PC-3 (cell line): Measurements from ENCODE around the gene RIMKLA. TPM values are rescaled to one million over a fixed set of nuclear protein-coding genes. Genes with fewer than 3 reads are reported as not detected.

Experiments used
- ATAC-seq: fragments of 200-7000 bp; cut with Tn5 transposase; 2 replicates; pipeline ENCODE4 v1.9.1; 2020; ENCODE audit warnings: mild to moderate bottlenecking, moderate library complexity
- BruUV-seq: library from RNA; stranded (reverse); fragments of 400-500 nt; replicated peaks from 2 replicates; lab custom pipeline; 2021; lab: Mats Ljungman, UMichigan
- CTCF ChIA-PET: fragments of 300-600 bp; sonication (Branson Sonifier 250); formaldehyde crosslinking; loops from one replicate; lab custom pipeline; 2022; ENCODE audit warnings: antibody characterized with exemption; lab: Charles Lee
- POLR2A ChIA-PET: fragments of 300-600 bp; sonication (Branson Sonifier 250); formaldehyde crosslinking; loops from one replicate; lab custom pipeline; 2022; ENCODE audit warnings: antibody characterized with exemption; ENCODE audit not compliant: unreplicated experiment; lab: Charles Lee
- DNase-seq: peaks from one replicate; pipeline ENCODE4 v3.0.0-alpha.2; 2015
- H2AFZ ChIP-seq: fragments of 300-600 bp; sonication (generic); 2 replicates; pipeline ENCODE4 v1.6.0; 2016; ENCODE audit warnings: antibody characterized with exemption, low read length
- H3F3A ChIP-seq: fragments of 300-600 bp; sonication (generic); one replicate; pipeline ENCODE4 v1.6.0; 2017; ENCODE audit warnings: antibody characterized with exemption, low read length, control low read depth, mild to moderate bottlenecking; ENCODE audit not compliant: unreplicated experiment
- H3K27ac ChIP-seq: fragments of 300-600 bp; sonication (generic); 2 replicates; pipeline ENCODE4 v1.5.1; 2016; ENCODE audit warnings: mild to moderate bottlenecking, low read length
- H3K27me3 ChIP-seq: fragments of 300-600 bp; sonication (generic); 2 replicates; pipeline ENCODE4 v1.6.1; 2016; ENCODE audit warnings: low read length, mixed read lengths
- H3K36me3 ChIP-seq: fragments of 300-600 bp; sonication (generic); 2 replicates; pipeline ENCODE4 v1.6.1; 2016; ENCODE audit warnings: low read depth, mixed run types, low read length, mixed read lengths
- H3K4me1 ChIP-seq: fragments of 300-600 bp; sonication (generic); 2 replicates; pipeline ENCODE4 v1.5.1; 2016; ENCODE audit warnings: low read length; ENCODE audit not compliant: insufficient read depth
- H3K4me2 ChIP-seq: fragments of 300-600 bp; sonication (generic); 2 replicates; pipeline ENCODE4 v1.6.0; 2016; ENCODE audit warnings: low read length
- H3K4me3 ChIP-seq: fragments of 300-600 bp; sonication (generic); 2 replicates; pipeline ENCODE4 v1.5.1; 2016; ENCODE audit warnings: mild to moderate bottlenecking, low read length, mixed read lengths
- H3K79me2 ChIP-seq: fragments of 300-600 bp; sonication (generic); 2 replicates; pipeline ENCODE4 v1.6.1; 2017; ENCODE audit warnings: low read length, mixed read lengths
- H3K9ac ChIP-seq: fragments of 300-600 bp; sonication (generic); 2 replicates; pipeline ENCODE4 v1.6.0; 2016; ENCODE audit warnings: mild to moderate bottlenecking, low read length
- H3K9me2 ChIP-seq: fragments of 300-600 bp; sonication (generic); replicated peaks from 2 replicates; pipeline ENCODE4 v1.6.1; 2016; ENCODE audit warnings: mixed run types, low read length, mixed read lengths
- H3K9me3 ChIP-seq: fragments of 300-600 bp; sonication (generic); 2 replicates; pipeline ENCODE4 v1.6.1; 2016; ENCODE audit warnings: low read length, mixed read lengths
- H4K20me1 ChIP-seq: fragments of 300-600 bp; sonication (generic); 2 replicates; pipeline ENCODE4 v1.6.1; 2016; ENCODE audit warnings: low read length, mixed read lengths
- EZH2 ChIP-seq: fragments of 300-600 bp; sonication (generic); IDR thresholded peaks from one replicate; pipeline ENCODE4 v1.6.1; 2017; ENCODE audit warnings: antibody characterized with exemption, mild to moderate bottlenecking, low read length; ENCODE audit not compliant: unreplicated experiment
- EZH2phosphoT487 ChIP-seq: fragments of 300-600 bp; sonication (generic); IDR thresholded peaks from 2 replicates; pipeline ENCODE4 v1.6.1; 2018; ENCODE audit warnings: mild to moderate bottlenecking, antibody characterized with exemption, low read length, borderline replicate concordance
- intact Hi-C: fragments of 100-400 bp; cut with micrococcal nuclease; formaldehyde crosslinking; loops from 2 replicates; pipeline ENCODE4 v1.9.0; 2023
- total RNA-seq: library from RNA; depleted of rRNA; stranded (reverse); fragments of >200 nt; gene quantifications from 2 replicates; pipeline ENCODE4 v1.2.3, GENCODE V29; 2014
- TF ChIP-seq, protein P1 (sequence below): fragments of 300-600 bp; sonication (generic); conservative IDR thresholded peaks from 2 replicates; pipeline ENCODE4 v1.5.1; 2017; ENCODE audit warnings: antibody characterized with exemption, low read depth, mild to moderate bottlenecking, low read length

RIMKLA gene
- total RNA-seq, 1 experiment from 2014 or later, result 4.5 TPM

DNA sequence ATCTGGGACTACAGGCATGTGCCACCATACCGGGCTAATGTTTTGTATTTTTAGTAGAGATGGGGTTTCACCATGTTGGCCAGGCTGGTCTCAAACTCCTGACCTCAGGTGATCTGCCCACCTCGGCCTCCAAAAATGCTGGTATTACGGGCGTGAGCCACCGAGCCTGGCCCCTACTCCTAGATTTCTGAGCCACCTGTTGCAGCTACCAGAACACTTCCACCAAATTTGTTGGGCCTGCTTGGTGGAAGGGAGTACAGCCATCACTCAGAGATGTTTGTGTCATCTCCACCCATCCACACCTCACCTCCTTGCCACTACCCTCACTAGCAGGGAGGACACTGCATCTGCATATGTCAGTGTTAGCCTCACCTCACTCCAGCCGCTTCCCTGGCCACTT, 5.5 kb downstream of the RIMKLA start:
- no peaks in the 10 kb centered on the region for H3K9me3 ChIP-seq
- no peak overlapping the region for H3K9ac ChIP-seq
- no TSS peak for BruUV-seq
- POLR2A ChIA-PET, result no interaction called here
- no peak for ATAC-seq
- no peak overlapping the region for H3K4me3 ChIP-seq
- peaks cover 11% of the 10 kb centered on the region for H3K4me1 ChIP-seq
- H3K79me2 ChIP-seq, result no peaks in the 10 kb centered on the region
- no peaks in the 10 kb centered on the region for H3K9me2 ChIP-seq
- no peak for DNase-seq
- CTCF ChIA-PET, result no interaction called here
- H4K20me1 ChIP-seq, result no peaks in the 10 kb centered on the region
- TF ChIP-seq, protein P1, sequence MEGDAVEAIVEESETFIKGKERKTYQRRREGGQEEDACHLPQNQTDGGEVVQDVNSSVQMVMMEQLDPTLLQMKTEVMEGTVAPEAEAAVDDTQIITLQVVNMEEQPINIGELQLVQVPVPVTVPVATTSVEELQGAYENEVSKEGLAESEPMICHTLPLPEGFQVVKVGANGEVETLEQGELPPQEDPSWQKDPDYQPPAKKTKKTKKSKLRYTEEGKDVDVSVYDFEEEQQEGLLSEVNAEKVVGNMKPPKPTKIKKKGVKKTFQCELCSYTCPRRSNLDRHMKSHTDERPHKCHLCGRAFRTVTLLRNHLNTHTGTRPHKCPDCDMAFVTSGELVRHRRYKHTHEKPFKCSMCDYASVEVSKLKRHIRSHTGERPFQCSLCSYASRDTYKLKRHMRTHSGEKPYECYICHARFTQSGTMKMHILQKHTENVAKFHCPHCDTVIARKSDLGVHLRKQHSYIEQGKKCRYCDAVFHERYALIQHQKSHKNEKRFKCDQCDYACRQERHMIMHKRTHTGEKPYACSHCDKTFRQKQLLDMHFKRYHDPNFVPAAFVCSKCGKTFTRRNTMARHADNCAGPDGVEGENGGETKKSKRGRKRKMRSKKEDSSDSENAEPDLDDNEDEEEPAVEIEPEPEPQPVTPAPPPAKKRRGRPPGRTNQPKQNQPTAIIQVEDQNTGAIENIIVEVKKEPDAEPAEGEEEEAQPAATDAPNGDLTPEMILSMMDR, result no peak
- TF ChIP-seq EZH2 (no peak), EZH2phosphoT487 (no peak)
- no peaks in the 10 kb centered on the region for H3K27me3 ChIP-seq
- H3K27ac ChIP-seq, result no peak overlapping the region
- H3K36me3 ChIP-seq, result no peaks in the 10 kb centered on the region
- H2AFZ ChIP-seq, result no peak overlapping the region
- intact Hi-C loops, result no loop called here
- H3K4me2 ChIP-seq, result no peak overlapping the region
- H3F3A ChIP-seq, result no peaks in the 10 kb centered on the region

DNA sequence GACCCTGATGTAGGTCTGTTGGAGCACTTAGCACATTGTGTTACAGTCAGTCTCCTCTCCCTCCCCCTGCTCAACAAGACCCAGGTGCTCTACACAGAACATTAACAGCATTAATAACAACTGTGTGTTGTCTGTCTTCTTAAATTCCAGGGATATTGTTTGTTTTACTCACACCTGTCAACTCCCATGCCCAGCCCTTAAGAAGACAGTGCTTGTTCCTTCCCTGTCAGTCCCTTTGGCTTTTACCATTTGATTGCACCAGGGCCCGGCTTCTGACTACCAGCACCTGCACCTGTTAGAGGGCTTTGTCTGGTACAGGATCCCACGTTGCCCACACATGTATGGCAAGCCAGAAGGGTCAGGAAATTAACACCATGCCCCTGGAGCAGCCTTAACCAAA, 11.7 kb downstream of the RIMKLA start:
- Histone ChIP-seq H3K36me3 (no peaks in the 10 kb centered on the region), H3K79me2 (no peaks in the 10 kb centered on the region), H3K27me3 (no peaks in the 10 kb centered on the region), H3K9me3 (no peaks in the 10 kb centered on the region), H3K4me3 (no peak overlapping the region), H3F3A (no peaks in the 10 kb centered on the region), H2AFZ (no peak overlapping the region), H3K4me2 (peak overlapping the region; percentile 72), H3K4me1 (peaks cover 26% of the 10 kb centered on the region), H4K20me1 (no peaks in the 10 kb centered on the region), H3K9me2 (no peaks in the 10 kb centered on the region), H3K9ac (no peak overlapping the region), H3K27ac (peak overlapping the region; percentile 64; the same call in 1 of the 2 replicates)
- ChIA-PET CTCF (no interaction called here), POLR2A (no interaction called here)
- no TSS peak for BruUV-seq
- ATAC-seq (peak; percentile 50), DNase-seq (peak; percentile 28)
- intact Hi-C loops, result loop anchor here (2.0 to 5.0 kb wide), 4 partner anchors 39 to 215 kb away; partner anchors contain the start of gene CCDC30
- TF ChIP-seq EZH2phosphoT487 (no peak), EZH2 (no peak)
- TF ChIP-seq, protein P1, result no peak

DNA sequence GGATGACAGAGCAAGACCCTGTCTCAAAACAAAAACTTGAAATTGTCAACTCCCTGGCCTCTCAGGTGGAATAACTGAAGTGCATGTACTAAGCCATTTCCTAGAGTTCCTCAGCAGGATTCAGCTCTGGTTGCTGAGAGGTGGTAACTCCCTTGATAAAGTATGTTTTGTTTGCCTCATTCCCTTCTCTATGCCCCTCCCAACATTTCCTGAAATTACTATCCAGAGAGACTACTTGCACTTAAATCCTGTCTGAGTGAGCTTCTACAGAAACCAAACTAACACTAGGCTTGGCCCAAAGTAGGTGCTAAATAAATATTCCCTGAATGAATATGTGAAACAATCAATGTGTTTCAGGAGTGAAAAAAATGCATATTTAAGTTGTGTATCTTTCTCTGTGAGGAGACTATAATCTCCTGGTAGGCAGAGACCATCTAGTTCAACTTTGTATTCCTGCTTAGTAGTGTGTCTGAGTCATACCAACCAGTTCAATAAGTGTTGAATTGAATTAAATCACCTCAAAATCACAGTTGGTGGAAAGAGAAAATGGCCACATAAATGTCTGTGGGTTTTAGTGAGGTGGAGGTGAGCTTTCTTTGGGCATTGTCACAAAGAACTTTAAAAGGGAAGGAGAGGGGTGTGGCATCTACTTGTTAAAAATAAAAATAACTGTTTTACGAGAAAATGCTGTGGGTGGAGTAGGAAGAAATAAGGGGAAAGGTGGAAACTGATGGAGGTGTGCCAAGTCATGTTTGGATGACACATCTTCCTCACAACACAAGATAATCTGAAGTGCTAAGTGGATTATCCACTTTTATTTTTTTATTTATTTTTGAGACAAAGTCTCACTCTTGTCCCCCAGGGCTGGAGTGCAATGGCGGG, 12.6 kb downstream of the RIMKLA start:
- no peaks in the 10 kb centered on the region for H3K27me3 ChIP-seq
- no peaks in the 10 kb centered on the region for H4K20me1 ChIP-seq
- ChIA-PET CTCF (no interaction called here), POLR2A (interaction anchor here (0.6 to 0.9 kb wide), 3 partner anchors 53 to 289 kb away, joined by 3 to 5 read pairs (median 3); partner anchors contain the start of genes CCDC30 and YBX1)
- ATAC-seq (peak; percentile 78), DNase-seq (peak; percentile 84)
- no peak overlapping the region for H2AFZ ChIP-seq
- TF ChIP-seq EZH2 (no peak), EZH2phosphoT487 (no peak)
- TF ChIP-seq, protein P1, result no peak
- peak overlapping the region; percentile 64 for H3K27ac ChIP-seq
- intact Hi-C loops, result loop anchor here (1.0 to 5.0 kb wide), 5 partner anchors 38 to 216 kb away; partner anchors contain the start of gene CCDC30
- BruUV-seq, result TSS peak; percentile 65
- H3K9ac ChIP-seq, result no peak overlapping the region; the same call in 1 of the 2 replicates
- H3K9me2 ChIP-seq, result no peaks in the 10 kb centered on the region
- H3K4me3 ChIP-seq, result peak overlapping the region; percentile 21
- peak overlapping the region; percentile 72 for H3K4me2 ChIP-seq
- no peaks in the 10 kb centered on the region for H3K79me2 ChIP-seq
- H3K4me1 ChIP-seq, result peaks cover 26% of the 10 kb centered on the region
- H3K9me3 ChIP-seq, result no peaks in the 10 kb centered on the region
- no peaks in the 10 kb centered on the region for H3K36me3 ChIP-seq
- H3F3A ChIP-seq, result no peaks in the 10 kb centered on the region
